Measurements from ENCODE around the gene NAALADL2.
"Not testable (repeated sequence)": the region's sequence is repeated elsewhere in the genome, so short reads cannot be mapped to it uniquely, and the experiment has no call there.

NAALADL2 gene

DNA sequence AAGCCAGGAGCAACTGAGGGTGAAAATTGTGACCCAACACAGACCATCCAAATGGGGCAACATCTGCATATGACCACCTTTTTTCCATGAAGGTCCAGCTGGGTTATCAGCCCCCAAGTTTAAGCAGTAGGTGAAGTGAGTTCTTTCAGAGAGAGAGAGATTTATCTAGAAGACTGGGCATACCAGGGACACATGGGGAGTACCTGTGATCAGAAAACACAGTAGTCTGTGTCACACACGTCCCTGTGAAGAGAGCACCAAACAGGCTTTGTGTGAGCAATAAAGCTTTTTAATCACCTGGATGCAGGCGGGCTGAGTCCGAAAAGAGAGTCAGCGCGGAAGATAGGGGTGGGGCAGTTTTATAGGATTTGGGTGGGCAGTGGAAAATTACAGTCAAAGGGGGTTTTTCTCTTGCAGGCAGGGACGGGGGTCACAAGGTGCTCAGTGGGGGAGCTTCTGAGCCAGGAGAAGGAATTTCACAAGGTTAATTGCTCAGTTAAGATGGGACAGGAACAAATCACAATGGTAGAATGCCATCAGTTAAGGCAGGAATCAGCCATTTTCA lies 966.0 kb downstream of the NAALADL2 start:
- not testable (repeated sequence) for DNase-seq

- no peak for DNase-seq
Measured at GRCh38 chr3:175826759-175827158, 967.6 kb downstream of the NAALADL2 start.

DNA sequence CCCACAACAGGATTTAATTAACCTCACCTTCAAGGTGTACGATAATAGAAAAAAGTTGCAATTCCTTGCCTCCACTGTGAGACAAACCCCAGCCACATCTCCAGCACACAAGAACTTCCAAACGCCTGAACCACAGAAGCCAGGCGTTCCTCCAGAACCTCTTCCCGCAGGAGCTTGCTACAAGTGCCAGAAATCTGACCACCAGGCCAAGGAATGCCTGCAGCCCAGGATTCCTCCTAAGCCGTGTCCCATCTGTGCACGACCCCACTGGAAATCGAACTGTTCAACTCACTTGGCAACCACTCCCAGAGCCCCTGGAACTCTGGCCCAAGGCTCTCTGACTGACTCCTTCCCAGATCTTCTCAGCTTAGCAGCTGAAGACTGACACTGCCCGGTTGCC lies 970.7 kb downstream of the NAALADL2 start:
- DNase-seq, result not testable (repeated sequence)

DNA sequence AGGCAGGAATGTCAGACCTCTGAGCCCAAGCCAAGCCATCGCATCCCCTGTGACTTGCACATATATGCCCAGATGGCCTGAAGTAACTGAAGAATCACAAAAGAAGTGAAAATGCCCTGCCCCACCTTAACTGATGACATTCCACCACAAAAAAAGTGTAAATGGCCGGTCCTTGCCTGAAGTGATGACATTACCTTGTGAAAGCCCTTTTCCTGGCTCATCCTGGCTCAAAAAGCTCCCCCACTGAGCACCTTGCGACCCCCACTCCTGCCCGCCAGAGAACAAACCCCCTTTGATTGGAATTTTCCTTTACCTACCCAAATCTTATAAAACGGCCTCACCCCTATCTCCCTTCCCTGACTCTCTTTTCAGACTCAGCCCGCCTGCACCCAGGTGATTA lies 976.6 kb downstream of the NAALADL2 start:
- DNase-seq, result not testable (repeated sequence)

- DNase-seq, result no peak
Measured at GRCh38 chr3:175836617-175837016, 977.5 kb downstream of the NAALADL2 start.

DNA sequence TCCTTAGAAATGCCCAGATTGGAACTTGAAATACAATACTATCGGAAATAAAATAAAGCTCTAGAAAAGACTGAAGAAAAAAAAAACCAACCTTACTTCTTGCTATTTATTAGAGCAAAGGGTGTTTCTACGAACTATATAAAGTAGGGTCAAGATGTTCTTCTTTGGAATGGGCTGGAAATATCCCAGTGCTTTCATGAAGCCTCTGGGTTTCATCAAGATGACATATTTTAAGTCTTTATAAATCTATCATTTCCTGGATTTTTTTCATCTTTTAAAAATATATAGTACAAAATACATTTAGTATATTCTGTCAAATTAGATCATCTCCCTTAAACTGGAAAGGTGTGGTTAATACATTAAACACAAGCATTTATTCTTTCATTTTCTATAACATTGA lies 978.8 kb downstream of the NAALADL2 start:
- no peak for DNase-seq

DNA sequence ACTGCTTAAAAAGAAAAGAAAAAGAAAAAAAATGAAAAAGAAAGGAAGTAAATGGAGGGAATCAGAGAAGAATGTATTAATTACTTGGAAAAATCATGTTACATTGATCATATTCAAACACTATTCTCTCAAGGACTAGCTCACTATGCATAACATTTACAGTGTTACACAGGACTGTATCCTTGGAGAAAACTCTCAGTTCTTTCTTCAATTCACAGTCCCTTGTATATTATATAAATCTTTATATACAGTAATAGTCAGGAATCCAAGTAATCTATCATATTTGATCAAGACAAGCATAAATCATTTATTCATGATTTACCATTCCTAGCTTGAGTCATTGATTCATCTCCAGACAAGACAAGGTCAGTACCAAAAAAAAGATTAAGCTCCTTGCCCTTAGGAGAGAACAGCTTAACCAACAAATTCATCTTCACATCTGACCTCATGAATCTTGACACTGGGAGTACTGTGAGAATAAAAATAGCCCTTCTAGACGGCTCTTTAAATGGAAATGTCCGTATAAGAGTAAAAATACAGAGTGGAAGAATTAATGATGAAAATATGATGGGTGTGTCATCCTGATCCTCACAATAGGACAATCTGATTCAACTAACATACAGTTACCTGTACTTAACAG lies 980.4 kb downstream of the NAALADL2 start:
- no peak for DNase-seq

- no peak for DNase-seq
Measured at GRCh38 chr3:175851541-175851940, 992.4 kb downstream of the NAALADL2 start.

DNA sequence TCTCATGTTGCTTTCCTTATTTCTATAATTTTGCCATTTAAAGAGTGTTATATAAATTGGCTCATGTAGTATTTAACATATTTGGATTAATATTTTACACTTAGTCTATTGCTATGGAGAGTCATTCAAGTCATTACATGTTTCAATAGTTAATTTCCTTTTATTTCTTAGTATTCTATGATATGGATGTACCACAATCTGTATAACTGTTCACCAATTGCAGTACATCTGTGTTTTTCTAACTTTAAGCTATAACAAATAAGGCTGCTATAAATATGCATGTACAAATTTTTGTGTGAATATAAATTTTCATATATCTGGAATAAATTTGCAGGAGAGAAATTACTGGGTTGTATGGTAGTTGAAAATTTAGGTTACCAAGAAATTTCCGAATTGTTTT lies 993.4 kb downstream of the NAALADL2 start:
- no peak for DNase-seq

GRCh38 chr3:175857666-175858270 lies 998.6 kb downstream of the NAALADL2 start:
- no peak for DNase-seq
